ENCODE data around the gene MCRS1. TPM values are rescaled to one million over a fixed set of nuclear protein-coding genes. Genes with fewer than 3 reads are reported as not detected.

MCRS1 gene
- total and polyA plus RNA-seq, 2 experiments from 2014 or later, result 105 to 139 TPM

GRCh38 chr12:49563951-49564685 is 3.8 kb downstream of the MCRS1 start:
- 0 out of 3 replicates have a peak, but pooled peaks cover 3% of the 10 kb centered on the region for H3K4me1 Mint-ChIP-seq
- Histone ChIP-seq H3K79me2 (replicated peaks; ENCODE audit: insufficient read depth) (peaks cover 19% of the 10 kb centered on the region), H3K36me3 (ENCODE audit: insufficient read depth) (peaks cover 25% of the 10 kb centered on the region), H2AFZ (no peak overlapping the region), H3K4me3 (no peak overlapping the region), H4K20me1 (replicated peaks; ENCODE audit: insufficient read depth) (no peaks in the 10 kb centered on the region), H3K27ac (ENCODE audit: low read depth) (no peak overlapping the region), H3K27me3 (ENCODE audit: insufficient read depth) (no peaks in the 10 kb centered on the region), H3K9me2 (ENCODE audit: insufficient read depth) (no peaks in the 10 kb centered on the region), H3K4me1 (ENCODE audit: insufficient read depth) (peaks cover 6% of the 10 kb centered on the region), H3F3A (replicated peaks; ENCODE audit: low read depth) (peaks cover 4% of the 10 kb centered on the region; the same call in 1 of the 2 replicates), H3K4me2 (no peak overlapping the region)
- no peak overlapping the region; the same call in 1 of the 2 replicates for H3K27ac Mint-ChIP-seq
- H3K27me3 Mint-ChIP-seq (ENCODE audit: insufficient read depth, low read depth, poor library complexity), result peaks cover 16% of the 10 kb centered on the region
- H3K4me3 Mint-ChIP-seq, result no peak overlapping the region
- TF ChIP-seq NANOG (IDR thresholded peaks at IDR 0.05; ENCODE audit: borderline replicate concordance) (no peak), POLR2AphosphoS5 (IDR thresholded peaks at IDR 0.05; ENCODE audit: low read depth) (no peak)
- no peak for DNase-seq (ENCODE audit: low spot score)
- no peaks in the 10 kb centered on the region; the same call in 2 of the 3 replicates for H3K9me3 Mint-ChIP-seq
- peaks cover 61% of the 10 kb centered on the region for H3K36me3 Mint-ChIP-seq (ENCODE audit: low read depth)
- ATAC-seq, result no peak

GRCh38 chr12:49562831-49563230 is 5.1 kb downstream of the MCRS1 start:
- no peak overlapping the region for H3K27ac ChIP-seq (ENCODE audit: low read depth)
- no peak overlapping the region; the same call in 2 of the 3 replicates for H3K4me3 Mint-ChIP-seq
- no peaks in the 10 kb centered on the region for H3K9me2 ChIP-seq (ENCODE audit: insufficient read depth)
- no peak overlapping the region for H3K27ac Mint-ChIP-seq
- peaks cover 69% of the 10 kb centered on the region for H3K36me3 Mint-ChIP-seq (ENCODE audit: low read depth)
- peaks cover 11% of the 10 kb centered on the region for H3K79me2 ChIP-seq (replicated peaks; ENCODE audit: insufficient read depth)
- H3K4me3 ChIP-seq, result no peak overlapping the region
- no peak overlapping the region for H2AFZ ChIP-seq
- no peak for ATAC-seq
- no peaks in the 10 kb centered on the region for H3K27me3 ChIP-seq (ENCODE audit: insufficient read depth)
- H4K20me1 ChIP-seq (replicated peaks; ENCODE audit: insufficient read depth), result no peaks in the 10 kb centered on the region
- no peak overlapping the region for H3K4me2 ChIP-seq
- H3K36me3 ChIP-seq (ENCODE audit: insufficient read depth), result peaks cover 31% of the 10 kb centered on the region
- 0 out of 3 replicates have a peak, but pooled peaks cover 3% of the 10 kb centered on the region for H3K4me1 Mint-ChIP-seq
- no peaks in the 10 kb centered on the region for H3K9me3 Mint-ChIP-seq
- DNase-seq (ENCODE audit: low spot score), result no peak
- H3F3A ChIP-seq (replicated peaks; ENCODE audit: low read depth), result no peaks in the 10 kb centered on the region
- H3K4me1 ChIP-seq (ENCODE audit: insufficient read depth), result peaks cover 6% of the 10 kb centered on the region
- peaks cover 9% of the 10 kb centered on the region for H3K27me3 Mint-ChIP-seq (ENCODE audit: insufficient read depth, low read depth, poor library complexity)
- TF ChIP-seq ZNF462 (CRISPR knock-in tag; IDR thresholded peaks at IDR 0.05), result no peak
- no peak for TF ChIP-seq REST (IDR thresholded peaks at IDR 0.05; ENCODE audit: unreplicated experiment)
- TF ChIP-seq POLR2AphosphoS5 (IDR thresholded peaks at IDR 0.05; ENCODE audit: low read depth), result no peak
- no peak for TF ChIP-seq NANOG (IDR thresholded peaks at IDR 0.05; ENCODE audit: borderline replicate concordance)
- no peak for TF ChIP-seq ZNF331 (CRISPR knock-in tag; IDR thresholded peaks at IDR 0.05; ENCODE audit: low read depth)
- no peak for TF ChIP-seq STAT1 (IDR thresholded peaks at IDR 0.05; ENCODE audit: unreplicated experiment)
- no peak for TF ChIP-seq ETS1 (IDR thresholded peaks at IDR 0.05)
- TF ChIP-seq JUNB (IDR thresholded peaks at IDR 0.05; ENCODE audit: unreplicated experiment), result no peak
- TF ChIP-seq CREB1 (CRISPR knock-in tag; IDR thresholded peaks at IDR 0.05; ENCODE audit: low read depth), result no peak
- no peak for TF ChIP-seq EZH2phosphoT487 (IDR thresholded peaks at IDR 0.05; ENCODE audit: unreplicated experiment)
